ENCODE results near the gene UNC13B. TPM values are rescaled to one million over a fixed set of nuclear protein-coding genes. Genes with fewer than 3 reads are reported as not detected.

UNC13B gene
- total and polyA plus RNA-seq, 9 of the 15 experiments (the other 6 are each of a cell fraction or from before 2014, with no cell fraction given), result 2.4 to 11.5 (median 8.6) TPM

GRCh38 chr9:35161713-35162604 is at the start of gene UNC13B (continued):
- TF ChIP-seq BCLAF1 (IDR thresholded peaks at IDR 0.05; ENCODE audit: borderline replicate concordance in 1 of 2, control insufficient read depth in 1 of 2, low read depth in 2 of 2, low read length in 1 of 2), result no peak
- TF ChIP-seq ZNF76 (CRISPR knock-in tag; IDR thresholded peaks at IDR 0.05; ENCODE audit: borderline replicate concordance), result no peak
- TF ChIP-seq BCOR (IDR thresholded peaks at IDR 0.05), result peak; percentile 37; the same call in 1 of the 2 replicates
- no peak for TF ChIP-seq THRAP3 (IDR thresholded peaks at IDR 0.05; ENCODE audit: borderline replicate concordance)
- TF ChIP-seq ZFP30 (CRISPR knock-in tag; IDR thresholded peaks at IDR 0.05; ENCODE audit: borderline replicate concordance), result no peak
- TF ChIP-seq NR4A1 (CRISPR knock-in tag; IDR thresholded peaks at IDR 0.05), result no peak
- TF ChIP-seq NR4A1 (tag; IDR thresholded peaks at IDR 0.05), result no peak
- no peak for TF ChIP-seq ZNF780A (CRISPR knock-in tag; IDR thresholded peaks at IDR 0.05)
- TF ChIP-seq CEBPB (tag; IDR thresholded peaks at IDR 0.05), result no peak
- TF ChIP-seq NFYB (IDR thresholded peaks at IDR 0.05; ENCODE audit: extremely low read depth, insufficient read length), result no peak
- no peak for TF ChIP-seq TCF7 (IDR thresholded peaks at IDR 0.05; ENCODE audit: borderline replicate concordance)
- TF ChIP-seq MTA3 (IDR thresholded peaks at IDR 0.05; ENCODE audit: borderline replicate concordance), result peak; percentile 56; the same call in 1 of the 2 replicates
- no peak for TF ChIP-seq TSC22D4 (tag; IDR thresholded peaks at IDR 0.05)
- TF ChIP-seq POLR3A (IDR thresholded peaks at IDR 0.05; ENCODE audit: borderline replicate concordance, extremely low read depth, insufficient read depth, insufficient read length), result no peak
- TF ChIP-seq TRIM24 (IDR thresholded peaks at IDR 0.05), result no peak
- TF ChIP-seq ETV5 (CRISPR knock-in tag; IDR thresholded peaks at IDR 0.05; ENCODE audit: low read depth), result no peak
- no peak for TF ChIP-seq PYGO2 (tag; IDR thresholded peaks at IDR 0.05)
- TF ChIP-seq ZNF79 (CRISPR knock-in tag; IDR thresholded peaks at IDR 0.05; ENCODE audit: low read depth), result no peak
- TF ChIP-seq ARID2 (IDR thresholded peaks at IDR 0.05), result no peak
- TF ChIP-seq RHOXF2B (CRISPR knock-in tag; conservative IDR thresholded peaks at IDR 0.05), result no peak
- TF ChIP-seq GATA2 (CRISPR knock-in tag; IDR thresholded peaks at IDR 0.05), result no peak
- no peak for TF ChIP-seq HOMEZ (CRISPR knock-in tag; IDR thresholded peaks at IDR 0.05)
- no peak for TF ChIP-seq RBM34 (IDR thresholded peaks at IDR 0.05; ENCODE audit: borderline replicate concordance, insufficient read depth, low read length)
- no peak for TF ChIP-seq STAT5B (CRISPR knock-in tag; IDR thresholded peaks at IDR 0.05)
- TF ChIP-seq ZNF124 (CRISPR knock-in tag; IDR thresholded peaks at IDR 0.05), result no peak
- TF ChIP-seq ARNT (IDR thresholded peaks at IDR 0.05), result no peak
